Right ventricle myocardium superior (tissue), 1 donor: ENCODE data around the gene UBN2. TPM values are rescaled to one million over a fixed set of nuclear protein-coding genes. Genes with fewer than 3 reads are reported as not detected.
A peak's percentile ranks its signal among the peaks of the same experiment; 100 is the strongest.
"Not testable (repeated sequence)": the region's sequence is repeated elsewhere in the genome, so short reads cannot be mapped to it uniquely, and the experiment has no call there.

ENCODE experiments used
- ATAC-seq: fragments of 200-7000 bp; cut with Tn5 transposase; one replicate; pipeline ENCODE4 v1.9.1; 2020; ENCODE audit warnings: mild to moderate bottlenecking; ENCODE audit not compliant: poor library complexity
- DNase-seq: peaks from one replicate; pipeline ENCODE4 v3.0.0-alpha.2; 2020
- intact Hi-C: fragments of 100-400 bp; cut with DNase I; formaldehyde crosslinking; loops from one replicate; pipeline ENCODE4 v1.11.2; 2022
- long read RNA-seq: library from polyadenylated mRNA; unstranded; transcript quantifications from one replicate; pipeline ENCODE4 v2.0.0, GENCODE V29; 2021
- total RNA-seq: library from RNA; stranded (reverse); fragmentation: NEBNext Ultra II Directional; extraction: Animal tissue kit (Norgen Biotek cat#: 25700); gene quantifications from one replicate; pipeline ENCODE4 v1.2.1, GENCODE V29; 2021
- donor health status: DM: no; HTN: yes; CAD: no; lungs with severe emphysema.

The UBN2 gene
- 11.9 TPM for total RNA-seq
- long read RNA-seq, partial matches to known transcripts = 1 of 2 reads
- long read RNA-seq, other reads (novel, unspliced or antisense) = 1 of 2 reads

- peak; percentile 98 for ATAC-seq
- DNase-seq = peak; percentile 98
- intact Hi-C loops = no loop called here
These were observed at the start of gene UBN2 for GRCh38 chr7:139230774-139231512. Gene UBN2 (plus strand): TSS chr7:139231237. CDS start chr7:139231485, 248 bp downstream.

- DNase-seq (no peak), ATAC-seq (no peak)
- intact Hi-C loops = no loop called here
These were observed 49.6 kb upstream of the UBN2 start for GRCh38 chr7:139181404-139181803.

- DNase-seq (no peak), ATAC-seq (no peak)
- intact Hi-C loops = no loop called here
These were observed 48.7 kb upstream of the UBN2 start for GRCh38 chr7:139182363-139182762.

- ATAC-seq (no peak), DNase-seq (no peak)
- intact Hi-C loops = no loop called here
These were observed 47.8 kb upstream of the UBN2 start for GRCh38 chr7:139183251-139183650.

- intact Hi-C loops = no loop called here
- DNase-seq (no peak), ATAC-seq (no peak)
These were observed 47.1 kb upstream of the UBN2 start for GRCh38 chr7:139183878-139184338.

GRCh38 chr7:139186146-139186545, 44.9 kb upstream of the UBN2 start:
- ATAC-seq (no peak), DNase-seq (no peak)
- intact Hi-C loops = no loop called here

- DNase-seq (no peak), ATAC-seq (no peak)
- intact Hi-C loops = no loop called here
These were observed 41.7 kb upstream of the UBN2 start for GRCh38 chr7:139189357-139189756.

- intact Hi-C loops = no loop called here
- no peak for ATAC-seq
- no peak for DNase-seq
These were observed 38.9 kb upstream of the UBN2 start for GRCh38 chr7:139192014-139192706.

GRCh38 chr7:139200382-139200781, 30.7 kb upstream of the UBN2 start:
- intact Hi-C loops = no loop called here
- DNase-seq (no peak), ATAC-seq (no peak)

GRCh38 chr7:139203992-139204391, 27.0 kb upstream of the UBN2 start:
- intact Hi-C loops = no loop called here
- no peak for DNase-seq
- ATAC-seq = no peak

- intact Hi-C loops = no loop called here
- DNase-seq (no peak), ATAC-seq (no peak)
These were observed 25.2 kb upstream of the UBN2 start for GRCh38 chr7:139205843-139206242.

- DNase-seq (no peak), ATAC-seq (no peak)
These were observed 18.9 kb upstream of the UBN2 start for GRCh38 chr7:139212133-139212532.

GRCh38 chr7:139213489-139213888, 17.5 kb upstream of the UBN2 start:
- DNase-seq, intact Hi-C loops, ATAC-seq: not testable (repeated sequence)

More at GRCh38 chr7:139212133-139212532, 18.9 kb upstream of the UBN2 start:
- intact Hi-C loops = no loop called here

GRCh38 chr7:139218173-139218572, 12.9 kb upstream of the UBN2 start:
- no peak for ATAC-seq
- intact Hi-C loops = no loop called here
- no peak for DNase-seq

GRCh38 chr7:139224219-139224618, 6.8 kb upstream of the UBN2 start:
- DNase-seq (no peak), ATAC-seq (no peak)
- intact Hi-C loops = no loop called here

- ATAC-seq, DNase-seq, intact Hi-C loops: not testable (repeated sequence)
These were observed 6.2 kb upstream of the UBN2 start for GRCh38 chr7:139224836-139225235.

- DNase-seq, intact Hi-C loops, ATAC-seq: not testable (repeated sequence)
These were observed 5.5 kb upstream of the UBN2 start for GRCh38 chr7:139225286-139226157.

- DNase-seq, ATAC-seq, intact Hi-C loops: not testable (repeated sequence)
These were observed 4.9 kb upstream of the UBN2 start for GRCh38 chr7:139226158-139226515.

- DNase-seq, ATAC-seq, intact Hi-C loops: not testable (repeated sequence)
These were observed 4.0 kb upstream of the UBN2 start for GRCh38 chr7:139226988-139227488.
